HepG2 (cell line): Measurements from ENCODE around the gene ANKIB1. TPM values are rescaled to one million over a fixed set of nuclear protein-coding genes. Genes with fewer than 3 reads are reported as not detected.

Source experiments
- EP300 ChIP-seq, 3 experiments: sonication (generic) in 1 of 3; formaldehyde crosslinking in 1 of 3; IDR thresholded peaks; 2 replicates each; pipeline versions ENCODE4 v1.5.1 to v1.6.1; 2011 to 2020; ENCODE audit warnings: low read depth in 2 of 3, low read length in 2 of 3, borderline replicate concordance in 1 of 3, improper control_type of control experiment in 1 of 3, mild to moderate bottlenecking in 1 of 3, missing genetic modification reagents in 1 of 3, moderate library complexity in 1 of 3
- POLR2A ChIP-seq, 2 experiments: IDR thresholded peaks; 2 replicates each; pipeline ENCODE4 v1.6.1; 2011; ENCODE audit warnings: low read depth in 2 of 2, low read length in 2 of 2, mild to moderate bottlenecking in 1 of 2, moderate library complexity in 1 of 2; ENCODE audit not compliant: insufficient read depth in 1 of 2
- TBL1XR1 ChIP-seq: fragments of 150-350 bp; IDR thresholded peaks from 2 replicates; pipeline ENCODE4 v1.6.1; 2014; ENCODE audit warnings: borderline replicate concordance, low read length; ENCODE audit not compliant: partially characterized antibody
- TMF1 ChIP-seq: sonication (generic); formaldehyde crosslinking; IDR thresholded peaks from 2 replicates; pipeline ENCODE4 v1.8.1; 2022; ENCODE audit warnings: low read depth, missing genetic modification reagents
- ZFAT ChIP-seq: sonication (generic); formaldehyde crosslinking; conservative IDR thresholded peaks from 2 replicates; pipeline ENCODE4 v1.8.1; 2023; ENCODE audit warnings: missing genetic modification reagents, inconsistent platforms
- ZNF296 ChIP-seq: sonication (generic); formaldehyde crosslinking; conservative IDR thresholded peaks from 2 replicates; pipeline ENCODE4 v1.5.0; 2020; ENCODE audit warnings: mild to moderate bottlenecking, missing genetic modification reagents
- ZNF382 ChIP-seq: sonication (generic); formaldehyde crosslinking; IDR thresholded peaks from 2 replicates; pipeline ENCODE4 v1.5.0; 2020; ENCODE audit warnings: missing genetic modification reagents, mild to moderate bottlenecking, borderline replicate concordance
- ZNF766 ChIP-seq: sonication (generic); formaldehyde crosslinking; IDR thresholded peaks from 2 replicates; pipeline ENCODE4 v1.5.0; 2020; ENCODE audit warnings: missing genetic modification reagents, borderline replicate concordance
- ZNF777 ChIP-seq: sonication (generic); formaldehyde crosslinking; IDR thresholded peaks from 2 replicates; pipeline ENCODE4 v1.4.0; 2020; ENCODE audit warnings: missing genetic modification reagents
- polyA plus RNA-seq, 8 experiments: library from polyadenylated mRNA; depleted of rRNA in 3 of 8; stranded (reverse) in 7 of 8; unstranded in 1 of 8; fragments of >200 nt; fragmentation: Illumina TruSeq in 4 of 8; extraction: Trizol in 4 of 8; gene quantifications; 2 replicates each; pipeline versions ENCODE4 v1.2.1 to v1.2.3, GENCODE V29; 2011 to 2016; ENCODE audit warnings: low read depth in 4 of 8, missing spikeins in 1 of 8, mixed read lengths in 1 of 8; ENCODE audit not compliant: insufficient read depth in 1 of 8
- total RNA-seq, 5 experiments: library from RNA; depleted of rRNA; stranded (reverse); fragments of >200 nt; fragmentation: Illumina TruSeq; extraction: Trizol; gene quantifications; 2 replicates each; pipeline ENCODE4 v1.2.3, GENCODE V29; 2016; ENCODE audit warnings: low read depth in 1 of 5
- TF ChIP-seq, protein P1 (sequence below): sonication (generic); formaldehyde crosslinking; IDR thresholded peaks from 2 replicates; pipeline ENCODE4 v1.4.0; 2020; ENCODE audit warnings: missing genetic modification reagents, borderline replicate concordance
- TF ChIP-seq, protein P2 (sequence below), 2 experiments: fragments of 450-650 bp in 1 of 2; sonication (generic) in 1 of 2; formaldehyde crosslinking in 1 of 2; IDR thresholded peaks; 2 replicates each; pipeline versions ENCODE4 v1.6.1 to v1.8.0; 2016 to 2022; ENCODE audit warnings: antibody characterized with exemption in 1 of 2, mild to moderate bottlenecking in 1 of 2, missing genetic modification reagents in 1 of 2
- TF ChIP-seq, protein P3 (sequence below): IDR thresholded peaks from 2 replicates; pipeline ENCODE4 v1.6.1; 2016; ENCODE audit warnings: control low read depth

Gene ANKIB1
- total and polyA plus RNA-seq, 2 of the 13 experiments (the other 11 are each of a cell fraction or from before 2014, with no cell fraction given), result 28.7 to 29.6 TPM

DNA sequence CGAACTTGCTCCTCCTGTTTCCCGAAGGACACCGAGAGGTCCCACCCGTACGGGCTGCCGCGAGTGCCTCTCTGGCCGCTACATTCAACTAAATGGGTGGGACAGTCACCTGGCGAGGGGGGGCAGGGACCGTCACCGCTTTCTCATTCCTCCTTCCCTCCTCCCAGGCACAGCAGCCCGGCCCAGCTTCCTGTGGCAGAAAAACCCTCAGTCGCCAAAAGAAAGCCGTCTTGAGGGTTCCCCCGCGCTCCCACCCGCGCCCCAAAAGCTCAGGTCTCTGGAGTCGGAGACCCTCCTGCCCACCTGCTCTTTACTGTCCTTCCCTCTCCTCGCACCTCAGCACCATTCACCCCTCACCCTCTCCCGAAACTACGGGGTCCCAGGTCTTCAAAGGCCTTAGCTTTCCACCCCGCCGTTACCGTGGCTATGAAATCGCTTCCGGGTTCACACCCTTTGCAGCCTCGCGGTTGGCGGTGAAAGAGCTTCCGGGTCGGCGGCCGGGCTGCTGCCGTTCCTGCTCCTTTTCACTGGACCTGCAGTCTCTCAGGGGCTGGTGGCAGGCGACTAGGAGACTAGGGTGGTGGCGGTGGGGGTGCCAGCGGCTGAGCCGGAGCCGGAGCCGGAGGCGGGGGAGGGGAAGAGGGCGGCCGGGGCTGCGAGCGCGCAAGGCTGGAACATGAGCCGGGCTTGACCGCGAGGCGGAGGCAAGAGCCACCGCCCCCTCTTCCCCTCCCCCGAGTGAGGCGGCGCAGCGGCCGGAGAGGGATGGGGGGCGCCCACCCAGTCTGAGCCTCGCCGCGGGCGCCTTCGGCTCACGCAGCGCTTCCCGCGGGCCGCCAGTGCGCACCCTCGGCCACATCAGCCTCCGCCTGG is at the start of gene ANKIB1, which contains the start of gene KRIT1 (continued):
- TF ChIP-seq, protein P1, sequence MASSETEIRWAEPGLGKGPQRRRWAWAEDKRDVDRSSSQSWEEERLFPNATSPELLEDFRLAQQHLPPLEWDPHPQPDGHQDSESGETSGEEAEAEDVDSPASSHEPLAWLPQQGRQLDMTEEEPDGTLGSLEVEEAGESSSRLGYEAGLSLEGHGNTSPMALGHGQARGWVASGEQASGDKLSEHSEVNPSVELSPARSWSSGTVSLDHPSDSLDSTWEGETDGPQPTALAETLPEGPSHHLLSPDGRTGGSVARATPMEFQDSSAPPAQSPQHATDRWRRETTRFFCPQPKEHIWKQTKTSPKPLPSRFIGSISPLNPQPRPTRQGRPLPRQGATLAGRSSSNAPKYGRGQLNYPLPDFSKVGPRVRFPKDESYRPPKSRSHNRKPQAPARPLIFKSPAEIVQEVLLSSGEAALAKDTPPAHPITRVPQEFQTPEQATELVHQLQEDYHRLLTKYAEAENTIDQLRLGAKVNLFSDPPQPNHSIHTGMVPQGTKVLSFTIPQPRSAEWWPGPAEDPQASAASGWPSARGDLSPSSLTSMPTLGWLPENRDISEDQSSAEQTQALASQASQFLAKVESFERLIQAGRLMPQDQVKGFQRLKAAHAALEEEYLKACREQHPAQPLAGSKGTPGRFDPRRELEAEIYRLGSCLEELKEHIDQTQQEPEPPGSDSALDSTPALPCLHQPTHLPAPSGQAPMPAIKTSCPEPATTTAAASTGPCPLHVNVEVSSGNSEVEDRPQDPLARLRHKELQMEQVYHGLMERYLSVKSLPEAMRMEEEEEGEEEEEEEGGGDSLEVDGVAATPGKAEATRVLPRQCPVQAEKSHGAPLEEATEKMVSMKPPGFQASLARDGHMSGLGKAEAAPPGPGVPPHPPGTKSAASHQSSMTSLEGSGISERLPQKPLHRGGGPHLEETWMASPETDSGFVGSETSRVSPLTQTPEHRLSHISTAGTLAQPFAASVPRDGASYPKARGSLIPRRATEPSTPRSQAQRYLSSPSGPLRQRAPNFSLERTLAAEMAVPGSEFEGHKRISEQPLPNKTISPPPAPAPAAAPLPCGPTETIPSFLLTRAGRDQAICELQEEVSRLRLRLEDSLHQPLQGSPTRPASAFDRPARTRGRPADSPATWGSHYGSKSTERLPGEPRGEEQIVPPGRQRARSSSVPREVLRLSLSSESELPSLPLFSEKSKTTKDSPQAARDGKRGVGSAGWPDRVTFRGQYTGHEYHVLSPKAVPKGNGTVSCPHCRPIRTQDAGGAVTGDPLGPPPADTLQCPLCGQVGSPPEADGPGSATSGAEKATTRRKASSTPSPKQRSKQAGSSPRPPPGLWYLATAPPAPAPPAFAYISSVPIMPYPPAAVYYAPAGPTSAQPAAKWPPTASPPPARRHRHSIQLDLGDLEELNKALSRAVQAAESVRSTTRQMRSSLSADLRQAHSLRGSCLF (CRISPR knock-in tag), result no peak
- TF ChIP-seq ZNF766 (no peak), ZNF296 (CRISPR knock-in tag) (no peak), TMF1 (no peak), ZFAT (CRISPR knock-in tag) (no peak), POLR2A (IDR thresholded peaks at IDR 0.05; ENCODE audit: insufficient read depth in 1 of 2, low read depth in 2 of 2, low read length in 2 of 2) (peak; percentile 67 to 69), ZNF382 (CRISPR knock-in tag) (no peak), ZNF777 (CRISPR knock-in tag) (no peak; the same call in none of the 2 replicates), TBL1XR1 (no peak), EP300 (IDR thresholded peaks at IDR 0.05; ENCODE audit: low read depth in 2 of 2, low read length in 2 of 2) (no peak; a peak in 1 of 4 replicates), EP300 (CRISPR knock-in tag; IDR thresholded peaks at IDR 0.05; ENCODE audit: borderline replicate concordance) (no peak)
- TF ChIP-seq, protein P2, sequence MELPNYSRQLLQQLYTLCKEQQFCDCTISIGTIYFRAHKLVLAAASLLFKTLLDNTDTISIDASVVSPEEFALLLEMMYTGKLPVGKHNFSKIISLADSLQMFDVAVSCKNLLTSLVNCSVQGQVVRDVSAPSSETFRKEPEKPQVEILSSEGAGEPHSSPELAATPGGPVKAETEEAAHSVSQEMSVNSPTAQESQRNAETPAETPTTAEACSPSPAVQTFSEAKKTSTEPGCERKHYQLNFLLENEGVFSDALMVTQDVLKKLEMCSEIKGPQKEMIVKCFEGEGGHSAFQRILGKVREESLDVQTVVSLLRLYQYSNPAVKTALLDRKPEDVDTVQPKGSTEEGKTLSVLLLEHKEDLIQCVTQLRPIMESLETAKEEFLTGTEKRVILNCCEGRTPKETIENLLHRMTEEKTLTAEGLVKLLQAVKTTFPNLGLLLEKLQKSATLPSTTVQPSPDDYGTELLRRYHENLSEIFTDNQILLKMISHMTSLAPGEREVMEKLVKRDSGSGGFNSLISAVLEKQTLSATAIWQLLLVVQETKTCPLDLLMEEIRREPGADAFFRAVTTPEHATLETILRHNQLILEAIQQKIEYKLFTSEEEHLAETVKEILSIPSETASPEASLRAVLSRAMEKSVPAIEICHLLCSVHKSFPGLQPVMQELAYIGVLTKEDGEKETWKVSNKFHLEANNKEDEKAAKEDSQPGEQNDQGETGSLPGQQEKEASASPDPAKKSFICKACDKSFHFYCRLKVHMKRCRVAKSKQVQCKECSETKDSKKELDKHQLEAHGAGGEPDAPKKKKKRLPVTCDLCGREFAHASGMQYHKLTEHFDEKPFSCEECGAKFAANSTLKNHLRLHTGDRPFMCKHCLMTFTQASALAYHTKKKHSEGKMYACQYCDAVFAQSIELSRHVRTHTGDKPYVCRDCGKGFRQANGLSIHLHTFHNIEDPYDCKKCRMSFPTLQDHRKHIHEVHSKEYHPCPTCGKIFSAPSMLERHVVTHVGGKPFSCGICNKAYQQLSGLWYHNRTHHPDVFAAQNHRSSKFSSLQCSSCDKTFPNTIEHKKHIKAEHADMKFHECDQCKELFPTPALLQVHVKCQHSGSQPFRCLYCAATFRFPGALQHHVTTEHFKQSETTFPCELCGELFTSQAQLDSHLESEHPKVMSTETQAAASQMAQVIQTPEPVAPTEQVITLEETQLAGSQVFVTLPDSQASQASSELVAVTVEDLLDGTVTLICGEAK (IDR thresholded peaks at IDR 0.05), result peak; percentile 70
- TF ChIP-seq, protein P2 (CRISPR knock-in tag; IDR thresholded peaks at IDR 0.05), result peak; percentile 64; the same call in 1 of the 2 replicates
- TF ChIP-seq, protein P3, sequence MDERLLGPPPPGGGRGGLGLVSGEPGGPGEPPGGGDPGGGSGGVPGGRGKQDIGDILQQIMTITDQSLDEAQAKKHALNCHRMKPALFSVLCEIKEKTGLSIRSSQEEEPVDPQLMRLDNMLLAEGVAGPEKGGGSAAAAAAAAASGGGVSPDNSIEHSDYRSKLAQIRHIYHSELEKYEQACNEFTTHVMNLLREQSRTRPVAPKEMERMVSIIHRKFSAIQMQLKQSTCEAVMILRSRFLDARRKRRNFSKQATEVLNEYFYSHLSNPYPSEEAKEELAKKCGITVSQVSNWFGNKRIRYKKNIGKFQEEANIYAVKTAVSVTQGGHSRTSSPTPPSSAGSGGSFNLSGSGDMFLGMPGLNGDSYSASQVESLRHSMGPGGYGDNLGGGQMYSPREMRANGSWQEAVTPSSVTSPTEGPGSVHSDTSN (CRISPR knock-in tag), result no peak
